SK-N-SH (cell line): ENCODE results near the gene GALNTL6. TPM values are rescaled to one million over a fixed set of nuclear protein-coding genes. Genes with fewer than 3 reads are reported as not detected.

Source experiments
- CTCF ChIA-PET: fragments of 300-600, 350-600 bp; formaldehyde crosslinking; extraction: SDS; loops from one replicate; lab custom pipeline; 2021; lab: Yijun Ruan, JAX
- POLR2A ChIA-PET: fragments of 350-600 bp; sonication (Branson Sonifier 250); formaldehyde crosslinking; extraction: SDS; loops from one replicate; lab custom pipeline; 2020; ENCODE audit warnings: antibody characterized with exemption, inconsistent platforms; lab: Yijun Ruan, JAX
- DNase-seq: peaks from one replicate; pipeline ENCODE4 v3.0.0; 2012
- H2AFZ ChIP-seq: fragments of 200-600 bp; sonication (generic); 2 replicates; pipeline ENCODE4 v1.8.1; 2016; ENCODE audit warnings: antibody characterized with exemption, mild to moderate bottlenecking, low read depth
- H3F3A ChIP-seq: fragments of 200-600 bp; sonication (generic); replicated peaks from 2 replicates; pipeline ENCODE3; 2016; ENCODE audit warnings: antibody characterized with exemption, mild to moderate bottlenecking; ENCODE audit not compliant: insufficient read depth
- H3K27ac ChIP-seq, 2 experiments: fragments of 200-500 bp in 1 of 2; fragments of 200-600 bp in 1 of 2; sonication (Bioruptor generic) in 1 of 2; sonication (generic), shearing (Covaris generic) in 1 of 2; 2 replicates each; pipeline versions ENCODE4 v1.5.1 to v1.6.1; 2014 to 2016; ENCODE audit warnings: low read depth in 2 of 2, inconsistent platforms in 1 of 2, low read length in 1 of 2, mild to moderate bottlenecking in 1 of 2, mixed read lengths in 1 of 2
- H3K27me3 ChIP-seq: fragments of 200-600 bp; sonication (generic), shearing (Covaris generic); 2 replicates; pipeline ENCODE4 v1.6.1; 2016; ENCODE audit warnings: mixed run types; ENCODE audit not compliant: insufficient read depth
- H3K36me3 ChIP-seq, 2 experiments: fragments of 200-500 bp in 1 of 2; fragments of 200-600 bp in 1 of 2; sonication (Bioruptor generic) in 1 of 2; sonication (generic) in 1 of 2; replicated peaks in 1 of 2; 2 replicates each; pipeline versions ENCODE3 to v1.5.1; 2014 to 2016; ENCODE audit warnings: low read length in 1 of 2, mild to moderate bottlenecking in 1 of 2; ENCODE audit not compliant: insufficient read depth in 2 of 2, control insufficient read depth in 1 of 2
- H3K4me1 ChIP-seq, 2 experiments: fragments of 200-500 bp in 1 of 2; fragments of 200-600 bp in 1 of 2; sonication (Bioruptor generic) in 1 of 2; sonication (generic), shearing (Covaris generic) in 1 of 2; 2 replicates each; pipeline versions ENCODE4 v1.5.1 to v1.6.1; 2014 to 2016; ENCODE audit warnings: low read depth in 1 of 2, low read length in 1 of 2, mixed run types in 1 of 2; ENCODE audit not compliant: insufficient read depth in 2 of 2, control insufficient read depth in 1 of 2
- H3K4me2 ChIP-seq: fragments of 200-600 bp; sonication (generic), shearing (Covaris generic); 2 replicates; pipeline ENCODE4 v1.6.1; 2017; ENCODE audit warnings: mixed run types
- H3K4me3 ChIP-seq, 2 experiments: fragments of 200-500 bp in 1 of 2; fragments of 200-600 bp in 1 of 2; sonication (Bioruptor generic) in 1 of 2; sonication (generic), shearing (Covaris generic) in 1 of 2; 2 replicates each; pipeline versions ENCODE4 v1.5.1 to v1.8.1; 2014 to 2016; ENCODE audit warnings: low read depth in 2 of 2, inconsistent platforms in 1 of 2, low read length in 1 of 2, mild to moderate bottlenecking in 1 of 2, mixed read lengths in 1 of 2, moderate library complexity in 1 of 2
- H3K79me2 ChIP-seq: fragments of 200-600 bp; sonication (generic); 2 replicates; pipeline ENCODE4 v1.8.1; 2017; ENCODE audit warnings: mild to moderate bottlenecking; ENCODE audit not compliant: insufficient read depth
- H3K9ac ChIP-seq: fragments of 200-600 bp; sonication (generic); 2 replicates; pipeline ENCODE4 v1.6.1; 2017; ENCODE audit warnings: mixed run types
- H3K9me2 ChIP-seq: fragments of 200-600 bp; sonication (generic); 2 replicates; pipeline ENCODE4 v1.6.1; 2017; ENCODE audit warnings: mixed run types
- H3K9me3 ChIP-seq: fragments of 200-600 bp; sonication (generic); 2 replicates; pipeline ENCODE4 v1.6.1; 2017; ENCODE audit warnings: mixed run types, mild to moderate bottlenecking, moderate library complexity
- H4K20me1 ChIP-seq: fragments of 200-600 bp; sonication (generic); 2 replicates; pipeline ENCODE4 v1.6.1; 2017; ENCODE audit warnings: mild to moderate bottlenecking, mixed run types; ENCODE audit not compliant: insufficient read depth
- ELF1 ChIP-seq: IDR thresholded peaks from 2 replicates; pipeline ENCODE4 v1.4.0; 2012
- EP300 ChIP-seq, 2 experiments: IDR thresholded peaks; 2 replicates each; pipeline versions ENCODE4 v1.4.0 to v1.6.1; 2012; ENCODE audit warnings: borderline replicate concordance in 1 of 2, low read depth in 1 of 2, low read length in 1 of 2
- FOXJ3 ChIP-seq: sonication (generic); formaldehyde crosslinking; IDR thresholded peaks from 2 replicates; pipeline ENCODE4 v1.5.1; 2020; ENCODE audit warnings: mild to moderate bottlenecking, missing genetic modification reagents
- FOXM1 ChIP-seq: IDR thresholded peaks from 2 replicates; pipeline ENCODE4 v1.4.0; 2012; ENCODE audit warnings: low read depth, mild to moderate bottlenecking
- GABPA ChIP-seq: IDR thresholded peaks from 2 replicates; pipeline ENCODE4 v1.4.0; 2012; ENCODE audit warnings: low read depth, mild to moderate bottlenecking
- GATA2 ChIP-seq: sonication (generic); formaldehyde crosslinking; IDR thresholded peaks from 2 replicates; pipeline ENCODE4 v1.5.0; 2020; ENCODE audit warnings: mild to moderate bottlenecking, missing genetic modification reagents
- MEF2A ChIP-seq: IDR thresholded peaks from 2 replicates; pipeline ENCODE4 v1.4.0; 2012; ENCODE audit warnings: low read depth, borderline replicate concordance
- MXI1 ChIP-seq: IDR thresholded peaks from 2 replicates; pipeline ENCODE4 v1.6.1; 2012; ENCODE audit warnings: mild to moderate bottlenecking, low read depth, low read length, improper control_type of control experiment
- NFIC ChIP-seq: IDR thresholded peaks from 2 replicates; pipeline ENCODE4 v1.4.0; 2012; ENCODE audit warnings: borderline replicate concordance
- NRF1 ChIP-seq: IDR thresholded peaks from 2 replicates; pipeline ENCODE4 v1.6.1; 2012; ENCODE audit warnings: low read depth, mild to moderate bottlenecking, low read length
- RXRA ChIP-seq: IDR thresholded peaks from 2 replicates; pipeline ENCODE4 v1.4.0; 2012; ENCODE audit warnings: low read depth, mild to moderate bottlenecking, borderline replicate concordance
- SIN3A ChIP-seq: IDR thresholded peaks from 2 replicates; pipeline ENCODE4 v1.6.1; 2012; ENCODE audit warnings: low read depth, mild to moderate bottlenecking, low read length, moderate library complexity, borderline replicate concordance
- SMC3 ChIP-seq: IDR thresholded peaks from 2 replicates; pipeline ENCODE4 v1.6.1; 2012; ENCODE audit warnings: low read depth, low read length, improper control_type of control experiment
- TAF1 ChIP-seq: IDR thresholded peaks from 2 replicates; pipeline ENCODE4 v1.6.1; 2012; ENCODE audit warnings: low read depth, mild to moderate bottlenecking, low read length, moderate library complexity, borderline replicate concordance
- YY1 ChIP-seq: IDR thresholded peaks from 2 replicates; pipeline ENCODE4 v1.4.0; 2012; ENCODE audit warnings: low read depth, mild to moderate bottlenecking
- WGBS: methylation state at CpG from one replicate; pipeline ENCODE4 v1.1.6; 2017; ENCODE audit warnings: low lambda C conversion rate; 5-methylcytosine and 5-hydroxymethylcytosine counted together
- polyA plus RNA-seq, 3 experiments: library from polyadenylated mRNA; depleted of rRNA; stranded (reverse); fragments of >200 nt; gene quantifications; 2 replicates each; pipeline ENCODE4 v1.2.3, GENCODE V29; 2012
- TF ChIP-seq, protein P1 (sequence below): IDR thresholded peaks from 2 replicates; pipeline ENCODE4 v1.4.0; 2012; ENCODE audit warnings: low read depth
- TF ChIP-seq, protein P2 (sequence below): IDR thresholded peaks from 2 replicates; pipeline ENCODE4; 2012
- TF ChIP-seq, protein P3 (sequence below): IDR thresholded peaks from 2 replicates; pipeline ENCODE4 v1.6.1; 2012; ENCODE audit warnings: mild to moderate bottlenecking, low read depth, low read length, moderate library complexity
- TF ChIP-seq, protein P4 (sequence below): IDR thresholded peaks from 2 replicates; pipeline ENCODE4 v1.4.0; 2012; ENCODE audit warnings: low read depth, borderline replicate concordance

Gene GALNTL6
- polyA plus RNA-seq, 1 of the 3 experiments (the other 2 are of a cell fraction), result 0.07 TPM

DNA sequence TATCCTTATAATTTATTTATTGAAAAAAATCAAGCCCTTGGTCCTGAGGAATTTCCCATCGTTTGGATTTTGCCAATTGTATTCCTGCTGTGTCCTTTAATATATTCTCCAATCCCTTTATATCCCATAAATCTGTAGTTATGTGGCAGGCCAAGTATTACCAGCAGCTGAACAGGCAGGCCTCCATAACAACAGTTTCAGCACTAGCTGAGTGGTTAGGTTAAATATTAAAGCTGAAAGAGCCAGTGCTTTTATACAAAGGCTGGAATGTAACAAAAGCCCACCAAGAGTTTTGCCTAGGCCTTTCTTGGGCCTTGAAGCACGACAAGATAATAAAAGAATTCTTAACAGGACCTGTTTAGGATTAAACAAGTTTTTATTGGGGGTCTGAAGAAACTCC is 988.8 kb downstream of the GALNTL6 start:
- H3K9me2 ChIP-seq, result no peaks in the 10 kb centered on the region
- no peak for DNase-seq
- no peak overlapping the region for H2AFZ ChIP-seq
- no peak overlapping the region for H3K4me3 ChIP-seq
- ChIA-PET CTCF (no interaction called here), POLR2A (no interaction called here)
- no peaks in the 10 kb centered on the region for H3K27me3 ChIP-seq
- no peaks in the 10 kb centered on the region for H4K20me1 ChIP-seq
- H3K4me1 ChIP-seq, result no peaks in the 10 kb centered on the region
- H3K79me2 ChIP-seq, result no peaks in the 10 kb centered on the region
- H3F3A ChIP-seq, result no peaks in the 10 kb centered on the region
- WGBS, result 8% methylated on average over 2 of the region's 2 CpGs
- no peaks in the 10 kb centered on the region for H3K9me3 ChIP-seq
- no peaks in the 10 kb centered on the region for H3K36me3 ChIP-seq
- no peak for TF ChIP-seq EP300 (IDR thresholded peaks at IDR 0.05; ENCODE audit: borderline replicate concordance in 1 of 2, low read depth in 1 of 2, low read length in 1 of 2)
- H3K9ac ChIP-seq, result no peak overlapping the region
- H3K27ac ChIP-seq, result no peak overlapping the region
- no peak overlapping the region for H3K4me2 ChIP-seq

DNA sequence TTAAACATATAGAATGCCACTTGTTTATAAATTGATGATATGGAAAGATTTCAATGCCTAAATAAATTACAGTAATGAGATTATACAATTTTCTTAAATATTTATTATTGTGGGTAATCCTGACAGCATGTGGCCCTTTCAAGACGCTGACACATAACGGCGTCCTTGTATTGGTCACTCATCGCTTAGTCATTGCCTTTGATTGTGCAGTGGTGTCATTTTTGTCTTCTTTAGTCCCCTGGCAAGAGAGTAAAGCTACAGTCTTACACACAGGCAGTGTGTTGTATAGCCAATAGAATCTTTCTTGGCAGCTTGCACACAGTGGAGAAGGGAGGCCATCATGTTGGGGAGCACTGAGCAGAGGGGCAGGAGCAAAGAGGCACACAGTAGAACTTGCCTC is 993.6 kb downstream of the GALNTL6 start:
- Histone ChIP-seq H3K4me1 (no peaks in the 10 kb centered on the region), H3K27me3 (no peaks in the 10 kb centered on the region), H3K9ac (no peak overlapping the region), H3K36me3 (no peaks in the 10 kb centered on the region), H3K9me2 (no peaks in the 10 kb centered on the region), H3K4me3 (no peak overlapping the region), H2AFZ (no peak overlapping the region), H3K27ac (no peak overlapping the region), H3F3A (no peaks in the 10 kb centered on the region), H3K79me2 (no peaks in the 10 kb centered on the region), H3K4me2 (no peak overlapping the region), H3K9me3 (no peaks in the 10 kb centered on the region), H4K20me1 (no peaks in the 10 kb centered on the region)
- 75% methylated on average over 4 of the region's 4 CpGs for WGBS
- CTCF ChIA-PET, result interaction anchor here (0.5 kb wide), 1 partner anchor 11 kb away, joined by 3 read pairs; no protein-coding TSS in a partner anchor
- DNase-seq, result no peak
- TF ChIP-seq SIN3A, result no peak
- TF ChIP-seq FOXM1, result no peak
- TF ChIP-seq, protein P1, sequence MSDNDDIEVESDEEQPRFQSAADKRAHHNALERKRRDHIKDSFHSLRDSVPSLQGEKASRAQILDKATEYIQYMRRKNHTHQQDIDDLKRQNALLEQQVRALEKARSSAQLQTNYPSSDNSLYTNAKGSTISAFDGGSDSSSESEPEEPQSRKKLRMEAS, result no peak
- TF ChIP-seq, protein P2, sequence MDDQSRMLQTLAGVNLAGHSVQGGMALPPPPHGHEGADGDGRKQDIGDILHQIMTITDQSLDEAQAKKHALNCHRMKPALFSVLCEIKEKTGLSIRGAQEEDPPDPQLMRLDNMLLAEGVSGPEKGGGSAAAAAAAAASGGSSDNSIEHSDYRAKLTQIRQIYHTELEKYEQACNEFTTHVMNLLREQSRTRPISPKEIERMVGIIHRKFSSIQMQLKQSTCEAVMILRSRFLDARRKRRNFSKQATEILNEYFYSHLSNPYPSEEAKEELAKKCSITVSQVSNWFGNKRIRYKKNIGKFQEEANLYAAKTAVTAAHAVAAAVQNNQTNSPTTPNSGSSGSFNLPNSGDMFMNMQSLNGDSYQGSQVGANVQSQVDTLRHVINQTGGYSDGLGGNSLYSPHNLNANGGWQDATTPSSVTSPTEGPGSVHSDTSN, result no peak
- no peak for TF ChIP-seq FOXJ3
- no peak for TF ChIP-seq NRF1
- no peak for TF ChIP-seq MEF2A
- TF ChIP-seq MXI1, result no peak
- TF ChIP-seq TAF1, result no peak
- TF ChIP-seq RXRA, result no peak
- TF ChIP-seq GATA2 (CRISPR knock-in tag), result no peak
- TF ChIP-seq YY1, result no peak
- TF ChIP-seq ELF1, result no peak
- POLR2A ChIA-PET, result no interaction called here

DNA sequence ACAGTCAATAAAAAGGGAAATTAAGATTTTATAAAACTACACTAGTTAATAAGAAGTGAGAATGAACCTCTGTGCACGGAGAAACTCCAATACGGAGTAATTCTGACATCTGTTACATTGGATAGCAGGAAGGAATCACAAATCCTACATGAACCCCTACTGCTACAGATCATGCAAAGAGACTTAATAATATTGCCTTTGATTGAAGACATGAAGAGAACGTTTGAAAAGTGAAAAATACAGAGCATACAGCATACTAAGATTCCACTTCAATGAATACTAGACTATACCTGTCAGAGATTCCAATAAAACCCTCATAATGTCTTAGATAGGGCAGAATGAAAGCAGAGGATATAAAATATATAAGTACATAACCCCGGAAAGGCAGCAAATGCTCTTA is 995.0 kb downstream of the GALNTL6 start:
- CTCF ChIA-PET, result no interaction called here
- Histone ChIP-seq H3K4me2 (no peak overlapping the region), H2AFZ (no peak overlapping the region), H3K27ac (no peak overlapping the region), H3K9me3 (no peaks in the 10 kb centered on the region), H3K79me2 (no peaks in the 10 kb centered on the region), H3F3A (no peaks in the 10 kb centered on the region), H3K27me3 (no peaks in the 10 kb centered on the region), H3K9me2 (no peaks in the 10 kb centered on the region), H3K9ac (no peak overlapping the region), H4K20me1 (no peaks in the 10 kb centered on the region), H3K36me3 (no peaks in the 10 kb centered on the region), H3K4me1 (no peaks in the 10 kb centered on the region), H3K4me3 (no peak overlapping the region)
- POLR2A ChIA-PET, result no interaction called here
- 63% methylated on average over 4 of the region's 4 CpGs for WGBS
- no peak for DNase-seq
- TF ChIP-seq, protein P3, sequence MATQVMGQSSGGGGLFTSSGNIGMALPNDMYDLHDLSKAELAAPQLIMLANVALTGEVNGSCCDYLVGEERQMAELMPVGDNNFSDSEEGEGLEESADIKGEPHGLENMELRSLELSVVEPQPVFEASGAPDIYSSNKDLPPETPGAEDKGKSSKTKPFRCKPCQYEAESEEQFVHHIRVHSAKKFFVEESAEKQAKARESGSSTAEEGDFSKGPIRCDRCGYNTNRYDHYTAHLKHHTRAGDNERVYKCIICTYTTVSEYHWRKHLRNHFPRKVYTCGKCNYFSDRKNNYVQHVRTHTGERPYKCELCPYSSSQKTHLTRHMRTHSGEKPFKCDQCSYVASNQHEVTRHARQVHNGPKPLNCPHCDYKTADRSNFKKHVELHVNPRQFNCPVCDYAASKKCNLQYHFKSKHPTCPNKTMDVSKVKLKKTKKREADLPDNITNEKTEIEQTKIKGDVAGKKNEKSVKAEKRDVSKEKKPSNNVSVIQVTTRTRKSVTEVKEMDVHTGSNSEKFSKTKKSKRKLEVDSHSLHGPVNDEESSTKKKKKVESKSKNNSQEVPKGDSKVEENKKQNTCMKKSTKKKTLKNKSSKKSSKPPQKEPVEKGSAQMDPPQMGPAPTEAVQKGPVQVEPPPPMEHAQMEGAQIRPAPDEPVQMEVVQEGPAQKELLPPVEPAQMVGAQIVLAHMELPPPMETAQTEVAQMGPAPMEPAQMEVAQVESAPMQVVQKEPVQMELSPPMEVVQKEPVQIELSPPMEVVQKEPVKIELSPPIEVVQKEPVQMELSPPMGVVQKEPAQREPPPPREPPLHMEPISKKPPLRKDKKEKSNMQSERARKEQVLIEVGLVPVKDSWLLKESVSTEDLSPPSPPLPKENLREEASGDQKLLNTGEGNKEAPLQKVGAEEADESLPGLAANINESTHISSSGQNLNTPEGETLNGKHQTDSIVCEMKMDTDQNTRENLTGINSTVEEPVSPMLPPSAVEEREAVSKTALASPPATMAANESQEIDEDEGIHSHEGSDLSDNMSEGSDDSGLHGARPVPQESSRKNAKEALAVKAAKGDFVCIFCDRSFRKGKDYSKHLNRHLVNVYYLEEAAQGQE, result no peak
- TF ChIP-seq TAF1 (no peak), GABPA (no peak), NFIC (no peak), FOXM1 (no peak), FOXJ3 (no peak), MEF2A (no peak), SMC3 (no peak)
- TF ChIP-seq, protein P1, result no peak
- TF ChIP-seq, protein P4, sequence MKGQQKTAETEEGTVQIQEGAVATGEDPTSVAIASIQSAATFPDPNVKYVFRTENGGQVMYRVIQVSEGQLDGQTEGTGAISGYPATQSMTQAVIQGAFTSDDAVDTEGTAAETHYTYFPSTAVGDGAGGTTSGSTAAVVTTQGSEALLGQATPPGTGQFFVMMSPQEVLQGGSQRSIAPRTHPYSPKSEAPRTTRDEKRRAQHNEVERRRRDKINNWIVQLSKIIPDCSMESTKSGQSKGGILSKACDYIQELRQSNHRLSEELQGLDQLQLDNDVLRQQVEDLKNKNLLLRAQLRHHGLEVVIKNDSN, result no peak
